ENCODE measurements around the gene PRPF6. TPM values are rescaled to one million over a fixed set of nuclear protein-coding genes. Genes with fewer than 3 reads are reported as not detected.

Gene PRPF6
- polyA plus RNA-seq, 1 donor from 2014 or later = 91.9 TPM

- H3K79me2 ChIP-seq (replicated peaks; ENCODE audit: insufficient read depth, low read length) = peaks cover 42% of the 10 kb centered on the region
- no peaks in the 10 kb centered on the region for H3F3A ChIP-seq (ENCODE audit: insufficient read depth, low read length, poor library complexity, severe bottlenecking)
- TF ChIP-seq POLR2AphosphoS5 (IDR thresholded peaks at IDR 0.05) (peak; percentile 10), CTCF (IDR thresholded peaks at IDR 0.05; ENCODE audit: poor library complexity, severe bottlenecking) (peak; percentile 45), RAD21 (conservative IDR thresholded peaks at IDR 0.05) (no peak), SMC3 (conservative IDR thresholded peaks at IDR 0.05; ENCODE audit: poor library complexity) (peak; percentile 16)
- H3K27ac ChIP-seq (ENCODE audit: low read length) = peak overlapping the region; percentile 86
- peak overlapping the region; percentile 76 for H3K4me2 ChIP-seq (ENCODE audit: low read length)
- H3K4me3 ChIP-seq (ENCODE audit: low read length) = peak overlapping the region; percentile 98
- H3K9me2 ChIP-seq (ENCODE audit: insufficient read depth, low read length) = no peaks in the 10 kb centered on the region
- H4K20me1 ChIP-seq (ENCODE audit: insufficient read depth) = no peaks in the 10 kb centered on the region
- H3K9me3 ChIP-seq (ENCODE audit: low read length) = no peaks in the 10 kb centered on the region
- no peaks in the 10 kb centered on the region for H3K27me3 ChIP-seq (ENCODE audit: insufficient read depth, low read depth, low read length)
- no peak overlapping the region for H2AFZ ChIP-seq (ENCODE audit: low read depth, low read length)
- H3K36me3 ChIP-seq (ENCODE audit: insufficient read depth, low read length) = no peaks in the 10 kb centered on the region
- H3K9ac ChIP-seq (ENCODE audit: low read length) = peak overlapping the region; percentile 96
Measured at GRCh38 chr20:63955281-63955826, 25.6 kb upstream of the PRPF6 start.

GRCh38 chr20:63955827-63956663 is 24.9 kb upstream of the PRPF6 start, which contains the start of gene UCKL1:
TSS of gene UCKL1 (minus strand) at chr20:63956416. CDS start at chr20:63956372, 44 bp downstream.
- H3K9ac ChIP-seq (ENCODE audit: low read length) = peak within 1 kb of the TSS; percentile 96
- peak; percentile 10 for TF ChIP-seq EP300 (conservative IDR thresholded peaks at IDR 0.05; ENCODE audit: poor library complexity, severe bottlenecking)
- peak; percentile 63 for TF ChIP-seq REST (IDR thresholded peaks at IDR 0.05; ENCODE audit: borderline replicate concordance)
- no peak for TF ChIP-seq SMC3 (conservative IDR thresholded peaks at IDR 0.05; ENCODE audit: poor library complexity)
- TF ChIP-seq EZH2 (IDR thresholded peaks at IDR 0.05; ENCODE audit: borderline replicate concordance, insufficient read depth, low read length, poor library complexity, severe bottlenecking) = no peak
- TF ChIP-seq TAF1 (IDR thresholded peaks at IDR 0.05; ENCODE audit: low read depth) = peak; percentile 41
- TF ChIP-seq POLR2AphosphoS5 (IDR thresholded peaks at IDR 0.05) = peak; percentile 87
- TF ChIP-seq RAD21 (conservative IDR thresholded peaks at IDR 0.05) = peak; percentile 21
- peak; percentile 92 for TF ChIP-seq MXI1 (conservative IDR thresholded peaks at IDR 0.05; ENCODE audit: poor library complexity, severe bottlenecking)
- H2AFZ ChIP-seq (ENCODE audit: low read depth, low read length) = peak within 1 kb of the TSS; percentile 45
- H3K4me2 ChIP-seq (ENCODE audit: low read length) = peak within 1 kb of the TSS; percentile 84
- peaks cover 37% of the 10 kb centered on the region for H3K79me2 ChIP-seq (replicated peaks; ENCODE audit: insufficient read depth, low read length)
- no peaks in the 10 kb centered on the region for H3K27me3 ChIP-seq (ENCODE audit: insufficient read depth, low read depth, low read length)
- H3K36me3 ChIP-seq (ENCODE audit: insufficient read depth, low read length) = no peaks in the 10 kb centered on the region
- peak within 1 kb of the TSS; percentile 86 for H3K27ac ChIP-seq (ENCODE audit: low read length)
- no peaks in the 10 kb centered on the region for H3F3A ChIP-seq (ENCODE audit: insufficient read depth, low read length, poor library complexity, severe bottlenecking)
- peak within 1 kb of the TSS; percentile 98 for H3K4me3 ChIP-seq (ENCODE audit: low read length)
- no peaks in the 10 kb centered on the region for H3K9me3 ChIP-seq (ENCODE audit: low read length)
- no peaks in the 10 kb centered on the region for H3K9me2 ChIP-seq (ENCODE audit: insufficient read depth, low read length)
- no peaks in the 10 kb centered on the region for H4K20me1 ChIP-seq (ENCODE audit: insufficient read depth)
